ENCODE data around the gene KIF25. TPM values are rescaled to one million over a fixed set of nuclear protein-coding genes. Genes with fewer than 3 reads are reported as not detected.

The KIF25 gene
- total RNA-seq, 1 donor from 2014 or later = not detected

- no peak for DNase-seq (ENCODE audit: extremely low spot score, unreplicated experiment)
- Mint-ChIP-seq H3K27me3 (ENCODE audit: unreplicated experiment) (no peaks in the 10 kb centered on the region), H3K4me3 (ENCODE audit: unreplicated experiment) (no peak overlapping the region), H3K36me3 (ENCODE audit: unreplicated experiment) (no peaks in the 10 kb centered on the region), H3K9me3 (ENCODE audit: unreplicated experiment) (no peaks in the 10 kb centered on the region), H3K27ac (ENCODE audit: unreplicated experiment) (no peak overlapping the region), H3K4me1 (ENCODE audit: unreplicated experiment) (peaks cover 27% of the 10 kb centered on the region)
- TF ChIP-seq CTCF (IDR thresholded peaks at IDR 0.05) = no peak
Measured at GRCh38 chr6:167978607-167979006, 18.9 kb upstream of the KIF25 start.

GRCh38 chr6:167979436-167980139 lies 17.9 kb upstream of the KIF25 start:
- Mint-ChIP-seq H3K4me1 (ENCODE audit: unreplicated experiment) (peaks cover 24% of the 10 kb centered on the region), H3K4me3 (ENCODE audit: unreplicated experiment) (no peak overlapping the region), H3K27ac (ENCODE audit: unreplicated experiment) (no peak overlapping the region), H3K9me3 (ENCODE audit: unreplicated experiment) (no peaks in the 10 kb centered on the region), H3K27me3 (ENCODE audit: unreplicated experiment) (no peaks in the 10 kb centered on the region), H3K36me3 (ENCODE audit: unreplicated experiment) (peaks cover 1% of the 10 kb centered on the region)
- no peak for TF ChIP-seq CTCF (IDR thresholded peaks at IDR 0.05)
- DNase-seq (ENCODE audit: extremely low spot score, unreplicated experiment) = no peak

GRCh38 chr6:167980911-167981580 lies 16.4 kb upstream of the KIF25 start:
- Mint-ChIP-seq H3K27me3 (ENCODE audit: unreplicated experiment) (no peaks in the 10 kb centered on the region), H3K9me3 (ENCODE audit: unreplicated experiment) (no peaks in the 10 kb centered on the region), H3K4me1 (ENCODE audit: unreplicated experiment) (peaks cover 20% of the 10 kb centered on the region), H3K36me3 (ENCODE audit: unreplicated experiment) (peaks cover 1% of the 10 kb centered on the region), H3K4me3 (ENCODE audit: unreplicated experiment) (no peak overlapping the region), H3K27ac (ENCODE audit: unreplicated experiment) (peak overlapping the region; percentile 17)
- DNase-seq (ENCODE audit: extremely low spot score, unreplicated experiment) = no peak
- TF ChIP-seq CTCF (IDR thresholded peaks at IDR 0.05) = no peak

GRCh38 chr6:167981916-167982462 lies 15.5 kb upstream of the KIF25 start:
- peaks cover 1% of the 10 kb centered on the region for H3K36me3 Mint-ChIP-seq (ENCODE audit: unreplicated experiment)
- peaks cover 20% of the 10 kb centered on the region for H3K4me1 Mint-ChIP-seq (ENCODE audit: unreplicated experiment)
- no peak overlapping the region for H3K4me3 Mint-ChIP-seq (ENCODE audit: unreplicated experiment)
- no peaks in the 10 kb centered on the region for H3K27me3 Mint-ChIP-seq (ENCODE audit: unreplicated experiment)
- peak overlapping the region; percentile 38 for H3K27ac Mint-ChIP-seq (ENCODE audit: unreplicated experiment)
- no peak for DNase-seq (ENCODE audit: extremely low spot score, unreplicated experiment)
- H3K9me3 Mint-ChIP-seq (ENCODE audit: unreplicated experiment) = no peaks in the 10 kb centered on the region
- no peak for TF ChIP-seq CTCF (IDR thresholded peaks at IDR 0.05)

- H3K4me1 Mint-ChIP-seq (ENCODE audit: unreplicated experiment) = peaks cover 20% of the 10 kb centered on the region
- DNase-seq (ENCODE audit: extremely low spot score, unreplicated experiment) = no peak
- no peak overlapping the region for H3K4me3 Mint-ChIP-seq (ENCODE audit: unreplicated experiment)
- H3K27me3 Mint-ChIP-seq (ENCODE audit: unreplicated experiment) = no peaks in the 10 kb centered on the region
- no peak overlapping the region for H3K27ac Mint-ChIP-seq (ENCODE audit: unreplicated experiment)
- H3K9me3 Mint-ChIP-seq (ENCODE audit: unreplicated experiment) = no peaks in the 10 kb centered on the region
- H3K36me3 Mint-ChIP-seq (ENCODE audit: unreplicated experiment) = peaks cover 1% of the 10 kb centered on the region
- TF ChIP-seq CTCF (IDR thresholded peaks at IDR 0.05) = no peak
Measured at GRCh38 chr6:167984144-167984719, 13.2 kb upstream of the KIF25 start.

Measured in osteocyte (in vitro differentiated cells).